Panc1 (cell line): ENCODE measurements around the gene GCN1. TPM values are rescaled to one million over a fixed set of nuclear protein-coding genes. Genes with fewer than 3 reads are reported as not detected.

Experiments used
- ATAC-seq: fragments of 200-7000 bp; cut with Tn5 transposase; 2 replicates; pipeline ENCODE4 v1.9.1; 2020; ENCODE audit warnings: mild to moderate bottlenecking, moderate library complexity
- BruUV-seq: library from RNA; stranded (reverse); fragments of 400-500 nt; replicated peaks from 2 replicates; lab custom pipeline; 2021; lab: Mats Ljungman, UMichigan
- CTCF ChIA-PET: fragments of 300-600 bp; sonication (Branson Sonifier 250); formaldehyde crosslinking; loops from one replicate; lab custom pipeline; 2022; ENCODE audit warnings: antibody characterized with exemption; lab: Charles Lee
- POLR2A ChIA-PET: fragments of 300-600 bp; sonication (Branson Sonifier 250); formaldehyde crosslinking; loops from one replicate; lab custom pipeline; 2022; ENCODE audit warnings: antibody characterized with exemption; lab: Charles Lee
- DNase-seq: peaks from one replicate; pipeline ENCODE4 v3.0.0-alpha.2; 2010; ENCODE audit warnings: low read depth, low spot score
- H3K27ac ChIP-seq: 2 replicates; pipeline ENCODE4 v1.5.1; 2011; ENCODE audit warnings: mild to moderate bottlenecking, low read length, inconsistent platforms
- H3K27me3 ChIP-seq: fragments of 200-500 bp; sonication (Bioruptor generic); 2 replicates; pipeline ENCODE4 v1.6.0; 2014; ENCODE audit warnings: low read length, inconsistent platforms; ENCODE audit not compliant: control insufficient read depth, insufficient read depth
- H3K36me3 ChIP-seq: fragments of 200-500 bp; sonication (Bioruptor generic); 2 replicates; pipeline ENCODE4 v1.5.1; 2014; ENCODE audit warnings: inconsistent platforms, mild to moderate bottlenecking, low read length, moderate library complexity; ENCODE audit not compliant: control insufficient read depth, insufficient read depth
- H3K4me1 ChIP-seq: 2 replicates; pipeline ENCODE4 v1.5.1; 2011; ENCODE audit warnings: inconsistent platforms, mild to moderate bottlenecking, low read length, moderate library complexity; ENCODE audit not compliant: control insufficient read depth, insufficient read depth
- H3K4me3 ChIP-seq, 2 experiments: 2 replicates each; pipeline ENCODE4 v1.5.1; 2011 to 2012; ENCODE audit warnings: low read depth in 2 of 2, low read length in 2 of 2, mild to moderate bottlenecking in 2 of 2, inconsistent platforms in 1 of 2, moderate library complexity in 1 of 2
- H3K9me3 ChIP-seq: fragments of 200-500 bp; sonication (Bioruptor generic); 2 replicates; pipeline ENCODE4 v1.5.1; 2014; ENCODE audit warnings: low read depth, mild to moderate bottlenecking, inconsistent platforms, low read length, moderate library complexity; ENCODE audit not compliant: control insufficient read depth, insufficient read depth
- CTCF ChIP-seq: fragments of 450-650 bp; IDR thresholded peaks from 2 replicates; pipeline ENCODE4 v1.5.1; 2017; ENCODE audit warnings: mild to moderate bottlenecking
- POLR2AphosphoS5 ChIP-seq: IDR thresholded peaks from 2 replicates; pipeline ENCODE4 v1.6.1; 2012; ENCODE audit warnings: mild to moderate bottlenecking, low read depth, low read length, moderate library complexity
- REST ChIP-seq, 2 experiments: IDR thresholded peaks; 2 replicates each; pipeline ENCODE4 v1.6.1; 2011 to 2012; ENCODE audit warnings: low read depth in 2 of 2, control low read depth in 1 of 2, low read length in 1 of 2, mild to moderate bottlenecking in 1 of 2, moderate library complexity in 1 of 2; ENCODE audit not compliant: insufficient read depth in 1 of 2
- SIN3A ChIP-seq: IDR thresholded peaks from 2 replicates; pipeline ENCODE4 v1.6.1; 2012; ENCODE audit warnings: low read depth, mild to moderate bottlenecking, low read length, moderate library complexity, borderline replicate concordance; ENCODE audit not compliant: insufficient read depth
- TCF7L2 ChIP-seq: IDR thresholded peaks from 2 replicates; pipeline ENCODE4 v1.6.1; 2011; ENCODE audit warnings: mild to moderate bottlenecking, low read depth, low read length, inconsistent platforms
- in situ Hi-C: cut with HindIII; loops from 2 replicates; pipeline ENCODE4 v1.10.0; 2016; ENCODE audit warnings: low sequenced_read_pairs, low pct_unique_long_range_greater_than_20kb
- intact Hi-C: fragments of 100-400 bp; cut with micrococcal nuclease; formaldehyde crosslinking; loops from one replicate; pipeline ENCODE4 v1.10.0; 2022; ENCODE audit not compliant: unreplicated experiment
- total RNA-seq: library from RNA; stranded (reverse); gene quantifications from one replicate; pipeline ENCODE4 v1.2.1, GENCODE V29; 2021; ENCODE audit not compliant: unreplicated experiment

GCN1 gene
- total RNA-seq, 1 experiment from 2014 or later = 175 TPM

GRCh38 chr12:120225200-120225558 is 30.7 kb upstream of the GCN1 start:
- H3K36me3 ChIP-seq = peaks cover 26% of the 10 kb centered on the region
- intact Hi-C loops (no loop called here), in situ Hi-C loops (no loop called here)
- H3K4me1 ChIP-seq = peaks cover 87% of the 10 kb centered on the region
- DNase-seq = no peak
- no peak for ATAC-seq
- BruUV-seq = no TSS peak
- ChIA-PET POLR2A (interaction anchor here (0.6 to 1.8 kb wide), 3 partner anchors 20 to 66 kb away, joined by 3 to 4 read pairs (median 3); partner anchors contain the start of genes RNU4-2 and RPLP0), CTCF (interaction anchor here (0.6 to 1.2 kb wide), 3 partner anchors 24 to 66 kb away, joined by 3 to 13 read pairs (median 4); partner anchors contain the start of genes PXN, RNU4-2 and RPLP0)
- H3K9me3 ChIP-seq = no peaks in the 10 kb centered on the region
- TF ChIP-seq TCF7L2 (no peak), POLR2AphosphoS5 (no peak), REST (IDR thresholded peaks at IDR 0.05; ENCODE audit: insufficient read depth in 1 of 2, low read depth in 2 of 2, low read length in 1 of 2) (no peak), SIN3A (no peak), CTCF (no peak)
- no peaks in the 10 kb centered on the region for H3K27me3 ChIP-seq
- H3K4me3 ChIP-seq = peak overlapping the region in 1 of 2 experiments; percentile 20; a peak in 2 of 4 replicates
- H3K27ac ChIP-seq = peak overlapping the region; percentile 100

GRCh38 chr12:120224304-120225199 is 30.0 kb upstream of the GCN1 start:
- no peak for DNase-seq
- in situ Hi-C loops = no loop called here
- H3K36me3 ChIP-seq = peaks cover 31% of the 10 kb centered on the region

More at GRCh38 chr12:120224304-120225199, 30.0 kb upstream of the GCN1 start:
- CTCF ChIA-PET = interaction anchor here (1.1 to 1.2 kb wide), 2 partner anchors 23 to 41 kb away, joined by 3 to 4 read pairs; partner anchors contain the start of genes PXN and RPLP0
- Histone ChIP-seq H3K27me3 (no peaks in the 10 kb centered on the region), H3K9me3 (no peaks in the 10 kb centered on the region), H3K4me1 (peaks cover 86% of the 10 kb centered on the region), H3K4me3 (peak overlapping the region; percentile 14 to 32), H3K27ac (peak overlapping the region; percentile 100)
- TF ChIP-seq POLR2AphosphoS5 (peak; percentile 41; the same call in 1 of the 2 replicates), SIN3A (0 out of 2 replicates have a peak, but pooled peaks have one; percentile 22), CTCF (no peak), TCF7L2 (no peak), REST (IDR thresholded peaks at IDR 0.05; ENCODE audit: insufficient read depth in 1 of 2, low read depth in 2 of 2, low read length in 1 of 2) (no peak)
- BruUV-seq = no TSS peak
- intact Hi-C loops = no loop called here
- POLR2A ChIA-PET = interaction anchor here (0.8 to 1.8 kb wide), 2 partner anchors 23 to 67 kb away, joined by 3 to 4 read pairs; partner anchors contain the start of genes RNU4-2 and RPLP0
- peak; percentile 43 for ATAC-seq
